NCI-H2196 treated with DMSO at 0.1 percent for 48 hours (cell line): ENCODE data around the gene LBHD1.
"Not testable (repeated sequence)": the region's sequence is repeated elsewhere in the genome, so short reads cannot be mapped to it uniquely, and the experiment has no call there.

Experiments used
- DNase-seq: peaks from one replicate; lab custom pipeline; 2025; ENCODE audit not compliant: unreplicated experiment; lab: John Stamatoyannopoulos, UW

The LBHD1 gene

GRCh38 chr11:62694455-62695167 lies 22.5 kb upstream of the LBHD1 start:
- no peak for DNase-seq

- not testable (repeated sequence) for DNase-seq
These were observed 21.6 kb upstream of the LBHD1 start for GRCh38 chr11:62693624-62694023.

GRCh38 chr11:62689421-62690183 lies 17.5 kb upstream of the LBHD1 start, which contains the start of gene LRRN4CL:
Gene LRRN4CL (minus strand): TSS chr11:62689530. CDS start chr11:62688508, 1,022 bp downstream.
- no peak for DNase-seq

GRCh38 chr11:62688491-62688890 lies 16.4 kb upstream of the LBHD1 start:
- DNase-seq, result no peak

- DNase-seq, result no peak
These were observed 15.7 kb upstream of the LBHD1 start for GRCh38 chr11:62687508-62688396.

- DNase-seq, result no peak
These were observed 10.5 kb upstream of the LBHD1 start for GRCh38 chr11:62682518-62682917.

- peak; percentile 61 for DNase-seq
These were observed 8.8 kb upstream of the LBHD1 start for GRCh38 chr11:62680825-62681240.

GRCh38 chr11:62678770-62679696 lies 7.0 kb upstream of the LBHD1 start, which contains the start of gene UBXN1:
Gene UBXN1 (minus strand): TSS chr11:62679073. CDS start chr11:62678923, 150 bp downstream.
- DNase-seq, result peak; percentile 72

GRCh38 chr11:62678433-62678769 lies 6.3 kb upstream of the LBHD1 start:
- no peak for DNase-seq

GRCh38 chr11:62677714-62678113 lies 5.6 kb upstream of the LBHD1 start:
- DNase-seq, result no peak

- DNase-seq, result no peak
These were observed 5.1 kb upstream of the LBHD1 start for GRCh38 chr11:62677156-62677555.

GRCh38 chr11:62676698-62677097 lies 4.6 kb upstream of the LBHD1 start:
- no peak for DNase-seq

- DNase-seq, result not testable (repeated sequence)
These were observed 3.3 kb upstream of the LBHD1 start for GRCh38 chr11:62675415-62675814.

GRCh38 chr11:62673196-62673525 lies 1.1 kb upstream of the LBHD1 start:
- no peak for DNase-seq

GRCh38 chr11:62671236-62671607 lies 845 bp downstream of the LBHD1 start:
- no peak for DNase-seq

GRCh38 chr11:62669420-62670161 lies 2.5 kb downstream of the LBHD1 start:
- no peak for DNase-seq

GRCh38 chr11:62667460-62667859 lies 4.6 kb downstream of the LBHD1 start:
- DNase-seq, result no peak

GRCh38 chr11:62666259-62666926 lies 5.7 kb downstream of the LBHD1 start:
- DNase-seq, result no peak

GRCh38 chr11:62665599-62666258 lies 6.3 kb downstream of the LBHD1 start:
- DNase-seq, result no peak
